H1 (cell line): Measurements from ENCODE around the gene NIN. TPM values are rescaled to one million over a fixed set of nuclear protein-coding genes. Genes with fewer than 3 reads are reported as not detected.

Experiments used
- CBX8 ChIP-seq: fragments of 300-800, 300-1000 bp; sonication (generic); IDR thresholded peaks from 2 replicates; pipeline ENCODE4 v1.7.1; 2016; ENCODE audit warnings: low read depth, low read length, borderline replicate concordance
- CTBP2 ChIP-seq: IDR thresholded peaks from 2 replicates; pipeline ENCODE4 v1.7.0; 2011; ENCODE audit warnings: borderline replicate concordance, mild to moderate bottlenecking, moderate library complexity, mixed read lengths, low read length; ENCODE audit not compliant: insufficient read depth, insufficient read length
- EGR1 ChIP-seq: IDR thresholded peaks from 2 replicates; pipeline ENCODE4 v1.6.1; 2011; ENCODE audit warnings: low read depth, low read length, borderline replicate concordance
- EP300 ChIP-seq, 2 experiments: IDR thresholded peaks; 1 replicate in 1 of 2; 2 replicates in 1 of 2; pipeline ENCODE4 v1.6.1; 2011 to 2012; ENCODE audit warnings: low read depth in 2 of 2, low read length in 2 of 2, mild to moderate bottlenecking in 2 of 2, borderline replicate concordance in 1 of 2, inconsistent platforms in 1 of 2, moderate library complexity in 1 of 2
- EZH2 ChIP-seq: fragments of 200-600 bp; sonication (generic); IDR thresholded peaks from 2 replicates; pipeline ENCODE4 v1.7.1; 2012; ENCODE audit warnings: low read depth, mild to moderate bottlenecking, moderate library complexity, low read length, inconsistent platforms; ENCODE audit not compliant: severe bottlenecking
- GTF2F1 ChIP-seq: IDR thresholded peaks from 2 replicates; pipeline ENCODE4 v1.6.1; 2012; ENCODE audit warnings: low read depth, low read length, improper control_type of control experiment, borderline replicate concordance
- JUN ChIP-seq: IDR thresholded peaks from 2 replicates; pipeline ENCODE4 v1.6.1; 2011; ENCODE audit warnings: low read depth, mild to moderate bottlenecking, improper control_type of control experiment, low read length
- KDM5A ChIP-seq: fragments of 200-600 bp; IDR thresholded peaks from 2 replicates; pipeline ENCODE4 v1.7.1; 2012; ENCODE audit warnings: mild to moderate bottlenecking, low read length, inconsistent platforms, mixed read lengths
- NANOG ChIP-seq: IDR thresholded peaks from 2 replicates; pipeline ENCODE4 v1.6.1; 2011; ENCODE audit warnings: low read length, low read depth, mild to moderate bottlenecking, inconsistent platforms; ENCODE audit not compliant: insufficient read depth, poor library complexity, severe bottlenecking
- PHF8 ChIP-seq: fragments of 200-600 bp; sonication (generic); conservative IDR thresholded peaks from 2 replicates; pipeline ENCODE4 v1.7.1; 2012; ENCODE audit warnings: low read depth, mild to moderate bottlenecking, inconsistent platforms, low read length, moderate library complexity
- POLR2AphosphoS5 ChIP-seq: IDR thresholded peaks from 2 replicates; pipeline ENCODE4 v1.6.1; 2011; ENCODE audit warnings: low read depth, low read length
- RAD21 ChIP-seq, 2 experiments: IDR thresholded peaks in 1 of 2; conservative IDR thresholded peaks in 1 of 2; 2 replicates each; pipeline ENCODE4 v1.6.1; 2011; ENCODE audit warnings: low read depth in 2 of 2, low read length in 2 of 2, improper control_type of control experiment in 1 of 2, inconsistent platforms in 1 of 2, mild to moderate bottlenecking in 1 of 2, moderate library complexity in 1 of 2
- SIRT6 ChIP-seq: IDR thresholded peaks from one replicate; pipeline ENCODE4 v1.7.1; 2012; ENCODE audit warnings: low read length, inconsistent platforms
- SP2 ChIP-seq: IDR thresholded peaks from 2 replicates; pipeline ENCODE4 v1.6.1; 2012; ENCODE audit warnings: mild to moderate bottlenecking, low read length, inconsistent platforms
- SP4 ChIP-seq: IDR thresholded peaks from 2 replicates; pipeline ENCODE4 v1.6.1; 2012; ENCODE audit warnings: low read length, inconsistent platforms
- SUZ12 ChIP-seq: fragments of 200-600 bp; sonication (generic); IDR thresholded peaks from 2 replicates; pipeline ENCODE4 v1.6.1; 2012; ENCODE audit warnings: mild to moderate bottlenecking, inconsistent platforms, low read length, moderate library complexity, mixed read lengths
- TAF1 ChIP-seq: IDR thresholded peaks from 2 replicates; pipeline ENCODE4 v1.6.1; 2011; ENCODE audit warnings: mild to moderate bottlenecking, low read depth, low read length
- TBP ChIP-seq: IDR thresholded peaks from 2 replicates; pipeline ENCODE4 v1.6.1; 2011; ENCODE audit warnings: low read depth, low read length, improper control_type of control experiment
- ZNF274 ChIP-seq: IDR thresholded peaks from 2 replicates; pipeline ENCODE4 v1.7.0; 2012; ENCODE audit warnings: low read length, borderline replicate concordance; ENCODE audit errors: extremely low read depth
- polyA plus RNA-seq, 7 experiments: library from polyadenylated mRNA; depleted of rRNA in 3 of 7; stranded (reverse) in 5 of 7; unstranded in 2 of 7; fragments of >200 nt in 5 of 7; fragments of 200-250 nt in 2 of 7; gene quantifications; 1 replicate in 5 of 7; 2 replicates in 1 of 7; 4 replicates in 1 of 7; pipeline versions ENCODE4 v1.2.1 to v1.2.3, GENCODE V29; 2011 to 2013; ENCODE audit warnings: missing spikeins in 2 of 7, mixed read lengths in 2 of 7
- total RNA-seq: library from RNA; stranded (reverse); fragmentation: NEBNext Ultra II Directional; extraction: Animal tissue kit (Norgen Biotek cat#: 25700); gene quantifications from 2 replicates; pipeline ENCODE4 v1.2.1, GENCODE V29; 2021
- TF ChIP-seq, protein P1 (sequence below): IDR thresholded peaks from 2 replicates; pipeline ENCODE4 v1.6.1; 2012; ENCODE audit warnings: inconsistent platforms
- TF ChIP-seq, protein P2 (sequence below): IDR thresholded peaks from 2 replicates; pipeline ENCODE4 v1.6.1; 2012; ENCODE audit warnings: inconsistent platforms
- TF ChIP-seq, protein P3 (sequence below): IDR thresholded peaks from 2 replicates; pipeline ENCODE4 v1.6.1; 2011; ENCODE audit warnings: low read length, improper control_type of control experiment

The NIN gene
- total and polyA plus RNA-seq, 2 of the 8 experiments (the other 6 are each of a cell fraction or from before 2014, with no cell fraction given): 3.2 to 21.3 TPM

DNA sequence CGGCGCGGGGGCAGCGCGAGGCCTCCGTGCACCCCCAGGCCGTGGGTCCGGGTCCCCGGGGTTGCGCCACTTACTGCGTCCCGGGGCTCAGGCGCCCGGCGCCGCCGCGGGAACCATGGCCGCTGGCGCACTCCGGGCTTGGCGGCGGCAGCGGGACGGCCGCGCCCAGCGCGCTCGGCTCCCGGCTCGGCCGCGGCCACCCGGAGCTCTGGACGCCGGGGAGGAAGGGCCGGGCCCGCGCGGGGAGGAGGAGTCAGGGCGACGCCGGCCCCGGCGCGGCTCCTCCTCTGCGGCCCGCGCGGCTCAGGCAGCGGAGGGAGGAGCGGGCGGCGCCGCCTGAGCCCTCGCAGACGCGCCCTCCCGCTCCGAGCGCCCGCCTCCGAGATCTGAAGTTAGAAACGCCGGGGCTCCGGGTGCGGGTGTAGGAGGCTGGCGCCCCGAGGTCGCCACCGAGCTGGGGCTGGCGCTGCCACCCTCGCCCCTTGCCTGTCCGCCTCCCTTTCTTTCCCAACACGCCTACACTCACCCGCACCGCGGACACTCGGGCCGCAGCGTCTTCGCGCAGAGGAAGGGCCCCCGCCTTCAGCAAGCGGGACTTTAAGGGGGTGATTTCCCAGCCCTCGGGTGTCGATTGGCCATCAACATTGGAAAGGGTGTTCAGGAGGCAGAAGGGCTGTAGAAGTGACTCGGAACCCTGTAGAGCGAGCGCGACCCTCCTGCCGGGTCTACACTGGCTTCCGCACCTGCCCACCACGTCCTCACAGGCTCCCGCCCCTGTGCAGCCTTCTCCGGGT lies at the start of gene NIN (continued):
- TF ChIP-seq ZNF274 (no peak), SP4 (no peak), CTBP2 (no peak), EZH2 (peak; percentile 39), TBP (no peak), SIRT6 (no peak), NANOG (no peak), GTF2F1 (no peak), TAF1 (peak; percentile 30; the same call in 1 of the 2 replicates), SUZ12 (no peak), PHF8 (peak; percentile 65), SP2 (no peak), JUN (no peak), EP300 (IDR thresholded peaks at IDR 0.05; ENCODE audit: borderline replicate concordance in 1 of 2, low read depth in 2 of 2, low read length in 2 of 2) (no peak), POLR2AphosphoS5 (no peak), CBX8 (no peak), RAD21 (IDR thresholded peaks at IDR 0.05 in 1 of 2, conservative IDR thresholded peaks at IDR 0.05 in 1 of 2; ENCODE audit: low read depth in 2 of 2, low read length in 2 of 2) (no peak), EGR1 (no peak), KDM5A (no peak)
- TF ChIP-seq, protein P1, sequence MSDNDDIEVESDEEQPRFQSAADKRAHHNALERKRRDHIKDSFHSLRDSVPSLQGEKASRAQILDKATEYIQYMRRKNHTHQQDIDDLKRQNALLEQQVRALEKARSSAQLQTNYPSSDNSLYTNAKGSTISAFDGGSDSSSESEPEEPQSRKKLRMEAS: peak; percentile 38; the same call in 1 of the 2 replicates
- TF ChIP-seq, protein P2, sequence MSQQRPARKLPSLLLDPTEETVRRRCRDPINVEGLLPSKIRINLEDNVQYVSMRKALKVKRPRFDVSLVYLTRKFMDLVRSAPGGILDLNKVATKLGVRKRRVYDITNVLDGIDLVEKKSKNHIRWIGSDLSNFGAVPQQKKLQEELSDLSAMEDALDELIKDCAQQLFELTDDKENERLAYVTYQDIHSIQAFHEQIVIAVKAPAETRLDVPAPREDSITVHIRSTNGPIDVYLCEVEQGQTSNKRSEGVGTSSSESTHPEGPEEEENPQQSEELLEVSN: peak; percentile 37; the same call in 1 of the 2 replicates
- TF ChIP-seq, protein P3, sequence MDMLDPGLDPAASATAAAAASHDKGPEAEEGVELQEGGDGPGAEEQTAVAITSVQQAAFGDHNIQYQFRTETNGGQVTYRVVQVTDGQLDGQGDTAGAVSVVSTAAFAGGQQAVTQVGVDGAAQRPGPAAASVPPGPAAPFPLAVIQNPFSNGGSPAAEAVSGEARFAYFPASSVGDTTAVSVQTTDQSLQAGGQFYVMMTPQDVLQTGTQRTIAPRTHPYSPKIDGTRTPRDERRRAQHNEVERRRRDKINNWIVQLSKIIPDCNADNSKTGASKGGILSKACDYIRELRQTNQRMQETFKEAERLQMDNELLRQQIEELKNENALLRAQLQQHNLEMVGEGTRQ: no peak
